Stomach smooth muscle (tissue), 2 donors: ENCODE results near the gene GLS.
A peak's percentile ranks its signal among the peaks of the same experiment; 100 is the strongest.

Experiments
- H3K27ac ChIP-seq: one replicate; pipeline ENCODE4 v1.7.0; 2013; ENCODE audit warnings: mild to moderate bottlenecking, low read length, inconsistent platforms
- H3K27me3 ChIP-seq, 2 donors: one replicate each; pipeline ENCODE4 v1.7.0; 2013; ENCODE audit warnings: low read length in 2 of 2; ENCODE audit not compliant: insufficient read depth in 2 of 2, control insufficient read depth in 1 of 2
- H3K36me3 ChIP-seq, 2 donors: one replicate each; pipeline ENCODE4 v1.7.0; 2013; ENCODE audit warnings: low read length in 2 of 2; ENCODE audit not compliant: control insufficient read depth in 2 of 2, insufficient read depth in 2 of 2
- H3K4me1 ChIP-seq: one replicate; pipeline ENCODE4 v1.7.0; 2013; ENCODE audit warnings: low read length; ENCODE audit not compliant: control insufficient read depth, insufficient read depth
- H3K4me3 ChIP-seq, 2 donors: one replicate each; pipeline ENCODE4 v1.7.0; 2013; ENCODE audit warnings: low read length in 2 of 2
- H3K9ac ChIP-seq, 2 donors: one replicate each; pipeline ENCODE4 v1.7.0; 2013; ENCODE audit warnings: low read length in 2 of 2, mild to moderate bottlenecking in 1 of 2
- H3K9me3 ChIP-seq, 2 donors: one replicate each; pipeline ENCODE4 v1.7.0; 2013; ENCODE audit warnings: low read length in 2 of 2; ENCODE audit not compliant: control insufficient read depth in 2 of 2
- donor health status: healthy.
- donor health status: Pancreatic carcinoma.

The GLS gene

GRCh38 chr2:191006297-191006696 lies 125.7 kb downstream of the GLS start:
- Histone ChIP-seq H3K4me1 (peaks cover 5% of the 10 kb centered on the region), H3K27me3 (no peaks in the 10 kb centered on the region), H3K9me3 (no peaks in the 10 kb centered on the region), H3K4me3 (no peak overlapping the region), H3K36me3 (peaks cover 43 to 59% of the 10 kb centered on the region in 2 donors), H3K27ac (no peak overlapping the region), H3K9ac (no peak overlapping the region)

DNA sequence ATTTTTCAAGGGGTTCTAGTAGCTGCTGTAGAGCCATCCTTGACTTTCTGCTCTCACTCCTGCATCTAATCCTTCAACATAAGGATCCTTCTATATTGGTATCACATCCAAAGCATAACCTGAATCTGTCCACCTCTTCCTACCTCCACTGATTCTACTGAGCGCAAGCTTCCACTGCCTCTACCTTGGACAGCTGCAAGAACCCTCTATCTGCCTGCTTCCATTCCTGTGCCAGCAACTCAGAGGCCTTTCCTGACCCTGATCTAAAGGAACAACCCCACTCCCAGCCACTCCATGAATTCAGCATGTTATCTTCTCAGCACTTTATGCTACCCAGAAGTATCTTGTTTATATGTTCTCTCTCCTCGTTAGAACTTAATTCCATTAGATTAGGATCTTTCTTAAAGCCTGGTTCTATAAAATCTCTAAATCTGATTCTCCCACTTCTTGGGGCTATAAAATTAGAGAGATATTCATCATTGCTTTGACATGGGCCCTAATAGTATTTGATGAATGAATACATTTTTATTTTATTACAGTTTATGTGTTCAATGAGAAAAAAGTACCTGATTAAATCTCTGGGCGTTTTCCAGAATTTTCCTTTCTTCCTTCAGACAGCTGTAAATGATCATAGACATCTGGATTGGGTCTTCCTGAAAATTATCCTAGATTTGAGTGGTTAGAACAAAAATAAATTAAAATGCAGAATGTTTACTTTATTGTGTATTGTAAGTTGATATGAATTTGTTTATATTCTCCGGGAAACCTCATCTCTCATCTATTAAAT lies 126.6 kb downstream of the GLS start:
- H3K27ac ChIP-seq, result no peak overlapping the region
- no peak overlapping the region for H3K4me3 ChIP-seq
- H3K4me1 ChIP-seq, result peaks cover 6% of the 10 kb centered on the region
- H3K36me3 ChIP-seq, result peaks cover 43 to 61% of the 10 kb centered on the region in 2 donors
- no peaks in the 10 kb centered on the region for H3K9me3 ChIP-seq
- H3K27me3 ChIP-seq, result no peaks in the 10 kb centered on the region
- H3K9ac ChIP-seq, result no peak overlapping the region

DNA sequence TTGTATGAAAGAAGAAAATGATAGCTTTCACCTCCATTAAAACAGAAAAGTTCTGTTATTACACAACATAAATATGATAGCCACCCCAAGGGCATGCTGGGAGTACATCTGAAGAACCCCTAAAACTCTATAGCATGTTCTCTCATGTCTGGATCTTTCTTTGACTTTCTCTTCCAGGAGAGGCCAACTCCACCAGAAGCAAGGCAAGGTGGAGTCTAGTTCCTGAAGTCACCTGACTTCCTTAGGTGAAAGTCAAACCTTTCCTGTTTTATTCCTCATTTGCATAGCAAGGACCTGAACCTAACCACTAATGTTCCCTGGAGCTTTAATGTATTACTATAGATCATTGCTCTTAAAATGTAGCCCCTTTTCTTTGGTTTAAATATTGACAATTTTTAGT lies 127.7 kb downstream of the GLS start:
- Histone ChIP-seq H3K36me3 (peaks cover 40 to 57% of the 10 kb centered on the region in 2 donors), H3K9ac (no peak overlapping the region), H3K9me3 (no peaks in the 10 kb centered on the region), H3K4me1 (peaks cover 16% of the 10 kb centered on the region), H3K27me3 (no peaks in the 10 kb centered on the region), H3K4me3 (no peak overlapping the region), H3K27ac (no peak overlapping the region)

GRCh38 chr2:191009541-191010374 lies 129.1 kb downstream of the GLS start:
- peaks cover 32 to 46% of the 10 kb centered on the region in 2 donors for H3K36me3 ChIP-seq
- no peaks in the 10 kb centered on the region for H3K9me3 ChIP-seq
- no peaks in the 10 kb centered on the region for H3K27me3 ChIP-seq
- H3K4me3 ChIP-seq, result no peak overlapping the region
- H3K27ac ChIP-seq, result no peak overlapping the region
- H3K9ac ChIP-seq, result no peak overlapping the region
- peaks cover 24% of the 10 kb centered on the region for H3K4me1 ChIP-seq

GRCh38 chr2:191010887-191011885 lies 130.6 kb downstream of the GLS start:
- no peak overlapping the region for H3K4me3 ChIP-seq
- H3K36me3 ChIP-seq, result peaks cover 19 to 33% of the 10 kb centered on the region in 2 donors
- no peaks in the 10 kb centered on the region for H3K9me3 ChIP-seq
- peaks cover 24% of the 10 kb centered on the region for H3K4me1 ChIP-seq
- no peak overlapping the region for H3K27ac ChIP-seq
- no peak overlapping the region for H3K9ac ChIP-seq
- H3K27me3 ChIP-seq, result no peaks in the 10 kb centered on the region

DNA sequence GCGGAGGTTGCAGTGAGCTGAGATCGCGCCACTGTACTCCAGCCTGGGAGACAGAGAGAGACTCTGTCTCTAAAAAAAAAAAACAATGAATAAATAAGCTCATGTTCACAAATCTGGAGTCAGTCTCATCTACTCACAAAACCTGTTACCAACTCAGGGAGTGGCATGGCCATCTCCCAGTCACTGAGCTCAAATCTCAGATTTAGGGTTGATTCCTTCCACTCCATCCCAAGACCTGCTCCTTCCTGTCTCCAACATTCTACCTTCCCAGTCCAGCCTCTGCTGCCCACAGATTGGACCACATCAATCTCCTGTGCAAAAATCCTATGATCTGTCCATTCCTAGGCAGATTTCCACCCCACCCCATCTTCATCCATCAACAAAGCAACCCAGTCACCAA lies 131.7 kb downstream of the GLS start:
- Histone ChIP-seq H3K36me3 (peaks cover 8 to 22% of the 10 kb centered on the region in 2 donors), H3K4me1 (peaks cover 24% of the 10 kb centered on the region), H3K27me3 (no peaks in the 10 kb centered on the region), H3K9ac (no peak overlapping the region), H3K27ac (no peak overlapping the region), H3K4me3 (peak overlapping the region; percentile 97 to 99), H3K9me3 (no peaks in the 10 kb centered on the region)

- Histone ChIP-seq H3K27ac (peak overlapping the region; percentile 86), H3K27me3 (no peaks in the 10 kb centered on the region), H3K9me3 (no peaks in the 10 kb centered on the region), H3K4me3 (peak overlapping the region; percentile 97 to 99), H3K36me3 (peaks cover 8 to 19% of the 10 kb centered on the region in 2 donors), H3K4me1 (peaks cover 24% of the 10 kb centered on the region), H3K9ac (peak overlapping the region; percentile 86 to 93)
These were observed 132.4 kb downstream of the GLS start for GRCh38 chr2:191012845-191013681.

DNA sequence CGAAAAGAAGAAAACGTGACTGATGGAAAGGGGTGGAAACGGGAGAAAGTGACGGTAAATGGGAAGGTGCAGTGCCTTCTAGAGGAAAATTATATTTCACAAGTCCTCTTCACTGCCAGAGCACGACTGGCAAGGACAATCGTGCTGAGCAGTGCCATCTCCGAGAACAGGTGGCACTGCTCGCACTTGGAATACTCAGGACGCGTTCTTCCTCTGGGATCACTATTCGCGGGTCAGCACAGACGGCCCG lies 133.0 kb downstream of the GLS start:
- Histone ChIP-seq H3K27me3 (no peaks in the 10 kb centered on the region), H3K27ac (peak overlapping the region; percentile 86), H3K4me3 (peak overlapping the region; percentile 97 to 99), H3K9ac (peak overlapping the region; percentile 86 to 93), H3K9me3 (no peaks in the 10 kb centered on the region), H3K4me1 (peaks cover 24% of the 10 kb centered on the region), H3K36me3 (peaks cover 4 to 15% of the 10 kb centered on the region in 2 donors)

DNA sequence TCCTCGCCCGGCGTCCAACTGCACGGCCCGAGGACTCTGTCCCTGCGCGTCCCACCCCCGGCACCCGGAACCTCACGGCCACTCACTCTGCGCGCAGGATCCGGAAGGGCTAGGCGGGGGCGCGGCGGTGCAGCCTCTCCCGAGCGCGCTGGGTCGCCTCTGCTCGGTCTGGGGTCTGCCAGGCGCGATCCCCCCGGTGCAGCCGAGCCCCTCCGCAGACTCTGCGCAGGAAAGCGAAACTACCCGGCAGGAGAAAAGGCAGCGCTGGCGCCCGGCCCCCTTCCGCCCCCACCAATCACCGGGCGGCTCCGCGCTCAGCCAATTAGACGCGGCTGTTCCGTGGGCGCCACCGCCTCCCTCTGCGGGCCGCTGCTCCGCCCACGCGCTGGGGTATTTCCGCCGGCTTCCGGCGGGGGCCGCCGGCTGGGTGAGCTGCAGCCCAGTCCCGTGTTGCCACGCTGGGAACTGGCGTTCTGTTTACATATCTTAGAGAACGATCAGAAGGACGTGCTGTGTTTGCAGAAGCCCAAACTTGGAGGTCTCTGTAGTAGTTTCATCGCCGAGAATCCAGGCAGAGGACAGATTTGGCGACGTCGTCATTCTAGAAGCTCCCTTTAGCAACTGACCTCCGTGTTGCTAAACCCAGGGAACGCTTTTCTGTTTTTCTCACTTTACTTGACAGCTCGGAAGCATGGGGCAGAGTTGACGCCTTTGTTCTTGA lies 133.5 kb downstream of the GLS start, which contains the start of gene STAT1:
Gene STAT1, minus strand, starts transcription at position 240 of the 721 bp plus-strand sequence. CDS start 4,168 bp downstream, outside the sequence.
- no peaks in the 10 kb centered on the region for H3K9me3 ChIP-seq
- peak within 1 kb of the TSS; percentile 97 to 99 for H3K4me3 ChIP-seq
- H3K9ac ChIP-seq, result peak within 1 kb of the TSS; percentile 86 to 93
- peaks cover 24% of the 10 kb centered on the region for H3K4me1 ChIP-seq
- H3K36me3 ChIP-seq, result peaks cover 2 to 11% of the 10 kb centered on the region in 2 donors
- no peaks in the 10 kb centered on the region for H3K27me3 ChIP-seq
- H3K27ac ChIP-seq, result peak within 1 kb of the TSS; percentile 86
